GM12872 (cell line): ENCODE measurements around the gene LIMK2.

Source experiments
- CTCF ChIP-seq: IDR thresholded peaks from 3 replicates; pipeline ENCODE4 v1.5.1; 2011; ENCODE audit warnings: low read depth, mild to moderate bottlenecking, low read length, moderate library complexity; ENCODE audit not compliant: insufficient read depth

The LIMK2 gene

GRCh38 chr22:31329029-31329428, 116.9 kb downstream of the LIMK2 start:
- TF ChIP-seq CTCF = no peak
